Stimulated activated CD8-positive, alpha-beta memory T cell treated with anti-CD3 and anti-CD28 coated beads, Interleukin-2, amount 100 ng/mL, for 48 hours (primary cell): ENCODE results near the gene CCR8.

ENCODE experiments used
- DNase-seq, 2 donors: peaks; one replicate each; pipeline ENCODE4 v3.0.0-alpha.2; 2020; ENCODE audit warnings: low read depth in 2 of 2

The CCR8 gene, protein sequence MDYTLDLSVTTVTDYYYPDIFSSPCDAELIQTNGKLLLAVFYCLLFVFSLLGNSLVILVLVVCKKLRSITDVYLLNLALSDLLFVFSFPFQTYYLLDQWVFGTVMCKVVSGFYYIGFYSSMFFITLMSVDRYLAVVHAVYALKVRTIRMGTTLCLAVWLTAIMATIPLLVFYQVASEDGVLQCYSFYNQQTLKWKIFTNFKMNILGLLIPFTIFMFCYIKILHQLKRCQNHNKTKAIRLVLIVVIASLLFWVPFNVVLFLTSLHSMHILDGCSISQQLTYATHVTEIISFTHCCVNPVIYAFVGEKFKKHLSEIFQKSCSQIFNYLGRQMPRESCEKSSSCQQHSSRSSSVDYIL

GRCh38 chr3:39329493-39329892, at the start of gene CCR8:
TSS of gene CCR8 (plus strand) at chr3:39329709. CDS start at chr3:39332332, 2,623 bp downstream.
- no peak for DNase-seq

DNA sequence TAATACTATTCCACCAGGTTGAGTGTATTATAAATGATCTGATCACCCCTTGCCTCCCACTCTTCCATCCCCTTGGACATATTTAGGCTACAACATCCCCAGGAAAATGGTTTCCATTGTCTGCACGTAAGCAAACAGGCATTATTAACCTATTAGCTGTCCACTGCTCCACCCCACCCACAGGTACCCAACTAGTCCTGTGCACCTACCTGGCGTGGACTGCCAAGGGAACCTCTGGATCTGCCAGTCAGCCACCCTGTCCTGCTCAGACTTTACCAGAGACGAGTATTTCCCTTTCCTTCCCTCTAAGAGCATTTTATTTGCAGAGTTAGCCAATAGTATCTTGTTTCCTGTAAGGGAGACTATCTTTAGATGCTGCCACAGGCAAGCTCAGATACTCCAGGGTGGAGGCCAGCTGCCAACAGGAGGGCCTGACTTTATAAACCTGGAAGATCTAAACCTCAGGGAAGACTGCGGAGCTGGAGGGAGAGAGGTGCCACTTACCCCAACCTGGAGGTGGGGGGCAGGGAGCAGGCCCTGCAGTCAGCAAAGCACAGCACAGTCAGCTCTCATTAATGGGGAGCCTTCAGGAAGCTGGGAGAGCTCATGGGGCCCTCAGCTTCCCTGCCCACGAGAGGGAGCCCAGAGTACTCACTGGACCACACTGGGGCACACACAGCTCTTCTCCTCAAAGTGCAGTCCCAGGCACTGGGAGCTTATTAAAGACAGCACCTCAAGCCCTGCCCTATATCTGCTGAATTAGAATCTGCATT, 49.6 kb upstream of the CCR8 start, which contains the start of gene CX3CR1:
TSS of gene CX3CR1 (minus strand) at position 292 of the 773 bp plus-strand sequence. CDS start 13,527 bp downstream, outside the sequence.
- DNase-seq = no peak

GRCh38 chr3:39280571-39280970, 48.9 kb upstream of the CCR8 start:
- no peak for DNase-seq

- no peak for DNase-seq
These were observed 48.0 kb upstream of the CCR8 start for GRCh38 chr3:39281533-39281932.

DNA sequence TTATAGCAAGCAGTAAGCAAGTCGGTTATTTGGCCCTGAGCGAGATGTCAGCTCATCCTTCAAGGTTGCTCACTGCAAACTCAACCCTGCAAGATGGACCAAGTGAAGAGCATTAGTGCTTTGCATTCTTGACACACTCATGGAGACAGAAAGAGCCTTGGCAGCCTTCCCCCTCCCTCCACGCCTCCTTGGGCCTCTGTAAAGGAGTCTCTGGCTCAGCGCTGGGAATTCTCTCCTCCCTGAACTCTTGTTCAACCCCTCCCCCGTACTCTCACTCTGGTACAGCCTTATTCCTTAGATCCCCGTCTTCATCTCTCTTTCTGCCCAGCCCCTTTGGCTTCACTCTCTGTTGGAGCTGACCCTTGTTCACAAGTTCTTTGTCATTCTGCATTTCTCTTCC, 47.5 kb upstream of the CCR8 start:
- DNase-seq = no peak

DNA sequence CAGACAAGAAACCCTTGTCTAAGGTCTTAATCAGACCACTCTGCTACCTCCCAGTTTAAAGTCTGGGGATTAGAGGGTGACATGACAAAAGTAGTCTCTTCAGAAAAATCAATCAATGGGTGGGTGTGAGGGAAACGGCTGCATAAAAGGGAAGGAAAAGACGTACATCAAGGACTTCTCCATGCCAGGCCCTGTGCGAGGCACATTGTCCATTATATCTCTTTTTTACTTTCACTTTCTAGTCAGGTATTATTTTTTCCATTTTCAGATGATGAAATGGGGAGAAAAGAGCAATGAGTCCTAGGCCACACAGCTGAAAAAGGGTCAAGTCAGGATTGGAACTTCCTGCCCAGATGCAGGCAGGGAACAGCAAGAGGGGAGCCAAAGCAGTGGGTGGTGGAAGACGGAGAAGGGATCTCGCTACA, 45.0 kb upstream of the CCR8 start:
- no peak for DNase-seq

DNA sequence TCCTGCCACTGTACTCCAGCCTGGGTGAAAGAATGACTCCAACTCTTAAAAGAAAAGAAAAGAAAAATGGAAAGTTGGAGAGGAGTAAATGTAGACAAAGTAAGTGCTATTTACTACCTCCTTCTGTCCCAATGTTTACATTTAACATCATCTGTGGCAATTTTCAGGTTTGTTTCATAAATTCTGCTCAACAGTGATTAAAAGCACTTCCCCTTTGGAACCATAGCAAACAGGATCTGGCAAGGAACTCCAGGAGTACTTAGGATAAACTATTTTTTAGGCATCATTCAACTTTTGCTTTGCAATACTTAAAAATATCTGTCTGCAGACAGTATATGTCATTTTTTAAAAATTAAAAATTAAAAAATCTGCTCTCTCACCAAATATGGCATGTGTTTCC, 44.2 kb upstream of the CCR8 start:
- no peak for DNase-seq

DNA sequence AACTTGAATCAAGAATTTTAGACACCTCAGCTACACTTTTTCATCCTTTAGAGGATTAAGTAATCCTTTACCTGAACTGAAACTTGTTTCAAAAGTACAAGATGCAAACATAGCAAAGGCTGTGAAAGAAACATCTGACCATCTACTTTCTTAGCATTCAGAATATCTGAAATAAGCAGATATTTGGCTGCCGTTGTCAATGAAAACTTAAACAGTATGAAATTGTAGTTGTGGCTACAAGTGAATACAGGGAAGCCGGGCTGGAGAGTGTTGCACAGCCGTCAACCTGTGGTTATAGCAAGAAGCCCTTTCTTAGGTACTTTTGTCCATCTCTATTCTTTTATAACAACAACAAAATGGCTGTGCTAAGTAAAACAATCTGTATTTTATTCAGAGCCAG, 42.7 kb upstream of the CCR8 start:
- no peak for DNase-seq

DNA sequence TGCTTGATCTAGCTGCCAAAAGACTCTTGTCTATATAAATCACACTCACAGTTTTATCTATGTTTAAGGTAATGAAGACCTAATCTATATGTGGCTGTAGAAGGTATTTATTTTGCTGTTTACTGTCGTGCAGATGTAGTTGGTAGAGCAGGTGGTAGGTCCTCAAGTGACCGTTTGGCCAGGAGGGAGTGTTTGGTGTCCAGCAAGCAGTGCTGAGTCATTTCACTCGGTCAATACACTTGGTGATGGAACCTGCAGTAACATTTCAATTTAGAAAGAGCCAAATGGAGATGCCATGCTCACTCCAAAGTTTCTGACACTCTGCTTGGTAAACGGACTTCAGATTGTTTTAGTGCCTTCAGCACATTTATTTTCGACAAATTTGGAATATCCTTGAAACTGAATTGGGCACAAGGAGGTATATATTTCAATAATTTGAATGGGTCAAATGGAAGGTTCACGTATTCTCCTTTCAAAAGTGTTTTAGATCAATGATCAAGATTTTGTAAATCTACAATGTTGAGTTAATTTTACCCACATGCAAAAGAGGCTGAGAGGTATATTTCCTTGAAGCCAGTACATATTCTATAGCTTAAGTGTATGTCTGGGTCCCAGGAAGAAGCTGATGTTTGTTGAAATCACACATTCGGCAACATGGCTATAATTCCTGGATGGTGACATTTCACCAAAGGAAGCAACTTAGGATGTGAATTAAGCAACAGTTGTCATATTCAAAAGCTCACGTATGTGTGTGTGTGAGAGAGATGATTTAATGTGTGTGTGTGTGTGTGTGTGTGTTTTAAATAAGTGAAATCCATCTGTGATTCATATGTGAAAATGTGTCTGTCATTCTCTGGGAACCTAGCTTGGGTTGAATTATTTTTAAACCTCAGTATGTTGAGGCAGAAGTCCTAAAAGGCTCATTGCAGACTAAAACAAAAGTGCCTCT, 42.0 kb upstream of the CCR8 start:
- DNase-seq = no peak

DNA sequence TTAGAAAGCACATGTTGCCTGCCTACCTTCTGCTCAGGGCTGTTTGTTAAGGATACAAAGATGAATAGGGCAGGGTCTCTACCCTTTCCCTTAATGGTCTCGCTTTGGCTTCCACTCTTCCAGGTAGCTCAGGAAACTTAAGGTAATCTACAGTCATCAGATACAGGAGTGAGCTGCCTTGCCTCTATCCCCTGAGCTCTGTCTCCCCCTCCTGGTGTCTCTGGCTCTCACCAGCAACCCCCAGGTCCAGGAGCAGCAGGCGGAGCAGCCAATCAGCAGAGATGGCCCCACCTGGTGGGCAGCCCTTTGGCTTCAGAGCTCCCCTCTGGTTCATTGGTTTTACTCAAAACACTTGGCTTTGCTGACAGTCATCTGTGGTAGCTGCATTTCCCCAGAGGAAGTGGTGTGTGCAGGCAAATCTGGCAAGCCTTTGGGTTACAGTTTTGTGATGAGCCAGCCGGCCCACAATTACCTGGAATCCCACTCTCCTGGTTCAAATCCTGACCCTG, 41.2 kb upstream of the CCR8 start:
- DNase-seq = peak; percentile 71 to 76

- no peak for DNase-seq
These were observed 40.4 kb upstream of the CCR8 start for GRCh38 chr3:39289107-39289506.

DNA sequence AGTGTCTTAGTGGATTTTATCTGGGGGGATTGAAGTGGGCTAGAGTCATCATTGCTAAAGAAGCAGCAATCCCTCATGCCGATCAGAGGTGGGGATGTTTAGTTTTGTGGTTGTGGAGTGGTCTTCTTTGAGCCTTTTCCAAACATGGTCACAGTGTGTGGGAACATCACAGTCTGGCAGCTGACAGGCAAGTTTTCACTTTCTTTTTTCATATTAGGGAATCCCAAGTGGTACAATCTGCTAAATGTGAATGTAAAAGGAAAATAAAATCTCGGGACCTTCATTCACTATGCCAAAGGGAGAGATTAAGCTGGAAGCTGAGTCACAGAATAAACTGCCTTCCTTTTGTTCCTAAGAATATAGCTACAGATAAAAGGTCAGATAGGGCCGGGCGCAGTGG, 39.3 kb upstream of the CCR8 start:
- no peak for DNase-seq

DNA sequence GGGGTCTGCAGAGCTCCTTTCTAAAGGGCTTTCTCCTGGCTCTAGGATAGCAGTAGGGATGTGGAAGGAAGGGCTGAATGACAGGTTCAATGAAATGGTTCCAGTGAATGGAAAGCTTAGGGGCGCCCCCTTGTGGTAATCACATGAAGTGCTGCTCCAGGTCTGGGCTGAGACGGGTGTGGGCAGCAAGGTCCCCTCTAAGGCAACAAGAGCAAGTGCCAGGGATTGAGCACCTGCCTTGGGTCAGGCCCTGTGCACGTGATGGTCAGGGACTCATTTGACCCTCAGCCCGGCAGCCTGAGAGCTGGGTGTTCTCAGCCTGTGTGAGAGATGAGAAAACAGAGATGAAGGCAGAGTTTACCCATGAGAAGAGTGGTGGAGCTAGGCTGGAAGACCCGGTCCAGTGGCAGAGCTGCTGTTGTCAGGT, 37.6 kb upstream of the CCR8 start:
- DNase-seq = peak; percentile 58 to 73

DNA sequence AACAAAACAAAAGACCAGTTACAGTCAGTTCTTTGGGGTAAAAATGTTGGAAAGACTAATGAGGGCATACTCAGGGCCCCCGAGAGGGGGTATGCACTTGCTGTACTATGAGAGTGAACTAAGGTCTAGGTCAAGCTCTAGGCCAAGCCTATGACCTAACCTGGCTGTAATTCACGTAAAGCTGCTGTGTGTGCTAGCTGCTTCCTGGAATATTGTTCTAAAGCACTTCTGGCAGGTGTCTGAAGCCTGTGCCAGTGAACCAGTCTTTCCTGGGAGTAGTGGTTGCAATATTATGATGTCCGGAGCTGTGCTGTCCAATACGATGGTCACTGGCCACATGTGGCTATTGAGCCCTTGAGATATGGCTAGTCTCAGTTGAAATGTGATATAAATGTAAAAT, 36.5 kb upstream of the CCR8 start:
- DNase-seq = no peak

DNA sequence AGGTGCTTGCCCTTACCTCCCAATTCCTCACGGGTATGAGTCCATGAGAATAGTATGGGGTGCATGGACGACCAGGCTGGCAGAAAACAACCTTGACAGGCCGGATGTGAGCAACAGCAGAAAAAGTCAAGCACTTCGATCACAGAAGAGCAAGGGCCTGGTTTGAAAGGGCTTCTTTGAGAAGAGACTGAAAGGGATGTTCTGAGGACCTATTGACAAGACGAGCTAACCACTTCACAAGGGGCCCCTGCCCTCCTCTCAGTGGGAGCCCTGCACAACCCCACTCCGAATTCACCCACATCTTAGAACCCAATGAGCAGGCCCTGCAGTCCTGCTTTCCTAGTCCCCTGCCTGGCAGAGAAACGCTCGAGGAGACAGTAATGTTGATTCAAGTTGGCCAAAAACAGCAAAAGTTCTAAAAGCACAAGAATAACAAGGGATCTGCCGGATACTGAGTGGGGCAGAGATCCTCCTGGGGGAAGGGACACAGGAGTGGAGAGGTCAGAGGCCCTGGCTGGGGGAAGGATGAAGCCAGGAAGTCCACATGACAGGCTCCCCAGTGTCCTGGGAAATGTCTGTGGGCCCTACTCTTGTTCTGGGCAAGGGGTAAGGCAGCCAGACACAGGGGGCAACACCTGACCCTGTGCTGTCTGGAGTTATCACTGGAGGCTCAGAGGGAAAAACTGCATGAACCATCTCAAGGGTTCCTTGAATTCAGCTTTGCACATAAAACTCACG, 34.9 kb upstream of the CCR8 start:
- no peak for DNase-seq

- DNase-seq = no peak
These were observed 34.2 kb upstream of the CCR8 start for GRCh38 chr3:39295184-39295775.

GRCh38 chr3:39296197-39297077, 33.1 kb upstream of the CCR8 start:
- DNase-seq = no peak

DNA sequence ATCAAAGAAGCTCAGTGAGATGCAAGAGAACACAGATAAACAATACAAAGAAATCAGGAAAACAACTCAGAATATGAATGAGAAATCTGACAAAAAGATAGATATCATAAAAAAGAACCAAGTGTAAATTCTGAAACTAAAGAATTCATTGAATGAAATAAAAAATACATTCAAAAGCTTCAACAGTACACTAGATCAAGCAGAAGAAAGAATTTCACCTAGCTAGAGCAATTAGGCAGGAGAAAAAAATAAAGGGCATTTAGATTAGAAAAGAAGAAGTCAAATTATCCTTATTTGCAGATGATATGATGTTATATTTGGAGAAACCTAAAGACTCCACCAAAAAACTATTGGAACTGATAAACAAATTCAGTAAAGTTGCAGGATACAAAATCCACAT, 30.2 kb upstream of the CCR8 start:
- DNase-seq = no peak

DNA sequence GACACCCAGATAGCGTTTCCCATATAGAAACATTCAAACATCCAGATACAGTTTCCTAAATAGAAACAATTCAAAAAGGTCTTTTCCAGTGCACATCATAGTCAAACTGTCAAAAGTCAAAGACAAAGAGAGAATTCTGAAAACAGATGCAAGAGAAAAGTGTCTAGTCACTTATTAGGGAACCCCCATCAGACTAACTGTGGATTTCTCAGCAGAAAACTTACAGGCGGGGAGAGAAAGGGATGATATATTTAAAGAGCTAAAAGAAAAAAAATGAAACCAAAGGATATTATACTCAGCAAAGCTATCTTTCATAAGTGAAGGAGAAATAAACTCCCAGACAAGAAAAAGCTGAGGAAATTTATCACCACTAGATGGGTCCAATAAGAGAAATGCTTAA, 27.3 kb upstream of the CCR8 start:
- DNase-seq = no peak

- DNase-seq = no peak
These were observed 16.2 kb upstream of the CCR8 start for GRCh38 chr3:39313289-39313688.
